ENCODE data around the gene S100A14.

- no peak for TF ChIP-seq CTCF (IDR thresholded peaks at IDR 0.05)
- TF ChIP-seq ESRRA (IDR thresholded peaks at IDR 0.05; ENCODE audit: borderline replicate concordance, low read length) = no peak
- no peak for TF ChIP-seq RAD21 (conservative IDR thresholded peaks at IDR 0.05 in 1 of 2, IDR thresholded peaks at IDR 0.05 in 1 of 2)
- TF ChIP-seq EP300 (IDR thresholded peaks at IDR 0.05) = no peak
- TF ChIP-seq CHD2 (IDR thresholded peaks at IDR 0.05; ENCODE audit: low read length, partially characterized antibody) = no peak
- no peak for TF ChIP-seq BCL3 (IDR thresholded peaks at IDR 0.05)
- no peak for TF ChIP-seq REST (IDR thresholded peaks at IDR 0.05)
- TF ChIP-seq POLR2A (IDR thresholded peaks at IDR 0.05; ENCODE audit: low read length) = no peak
Measured at GRCh38 chr1:153573351-153573750, 42.8 kb downstream of the S100A14 start.

Data from A549 (cell line).